Activated CD4-positive, alpha-beta T cell treated with anti-CD3 and anti-CD28 coated beads for 4 hours (primary cell): ENCODE results near the gene SH3PXD2B.
"Not testable (repeated sequence)": the region's sequence is repeated elsewhere in the genome, so short reads cannot be mapped to it uniquely, and the experiment has no call there.

Source experiments
- DNase-seq, 2 donors: peaks; one replicate each; pipeline ENCODE4 v3.0.0-alpha.2; 2020

SH3PXD2B gene

GRCh38 chr5:172485511-172486202, 31.3 kb upstream of the SH3PXD2B start:
- no peak for DNase-seq

GRCh38 chr5:172484664-172485063, 30.3 kb upstream of the SH3PXD2B start:
- DNase-seq: no peak

GRCh38 chr5:172482156-172483020, 28.1 kb upstream of the SH3PXD2B start:
- no peak for DNase-seq

- no peak for DNase-seq
Measured at GRCh38 chr5:172481011-172481800, 26.9 kb upstream of the SH3PXD2B start.

- no peak for DNase-seq
Measured at GRCh38 chr5:172479784-172480115, 25.4 kb upstream of the SH3PXD2B start.

- DNase-seq: peak; percentile 18 to 54
Measured at GRCh38 chr5:172479034-172479783, 24.9 kb upstream of the SH3PXD2B start.

GRCh38 chr5:172478695-172479033, 24.3 kb upstream of the SH3PXD2B start:
- DNase-seq: not testable (repeated sequence)

- DNase-seq: no peak
Measured at GRCh38 chr5:172478256-172478655, 23.9 kb upstream of the SH3PXD2B start.

- DNase-seq: no peak
Measured at GRCh38 chr5:172477466-172477865, 23.1 kb upstream of the SH3PXD2B start.

GRCh38 chr5:172474293-172474692, 20.0 kb upstream of the SH3PXD2B start:
- no peak for DNase-seq

GRCh38 chr5:172473427-172473826, 19.1 kb upstream of the SH3PXD2B start:
- DNase-seq: no peak

- no peak for DNase-seq
Measured at GRCh38 chr5:172469697-172470096, 15.4 kb upstream of the SH3PXD2B start.

GRCh38 chr5:172466062-172466461, 11.7 kb upstream of the SH3PXD2B start:
- DNase-seq: no peak

GRCh38 chr5:172463031-172463430, 8.7 kb upstream of the SH3PXD2B start:
- no peak for DNase-seq

- no peak for DNase-seq
Measured at GRCh38 chr5:172459783-172460165, 5.4 kb upstream of the SH3PXD2B start.

GRCh38 chr5:172458976-172459782, 4.9 kb upstream of the SH3PXD2B start:
- no peak for DNase-seq

GRCh38 chr5:172456076-172456722, 1.9 kb upstream of the SH3PXD2B start:
- DNase-seq: no peak

GRCh38 chr5:172455511-172456061, 1.3 kb upstream of the SH3PXD2B start:
- DNase-seq: no peak

GRCh38 chr5:172455087-172455381, 709 bp upstream of the SH3PXD2B start:
- DNase-seq: no peak

- DNase-seq: peak in 1 of 2 donors; percentile 6
Measured at GRCh38 chr5:172453986-172454357, 353 bp downstream of the SH3PXD2B start.

GRCh38 chr5:172453206-172453985, 929 bp downstream of the SH3PXD2B start:
- DNase-seq: no peak
